IPS-NIHi7 (cell line): ENCODE data around the gene RNF145.

ENCODE experiments used
- DNase-seq: peaks from one replicate; pipeline ENCODE4 v3.0.0; 2012; ENCODE audit warnings: mixed read lengths; ENCODE audit errors: extremely low spot score

RNF145 gene

GRCh38 chr5:159217236-159217635 is 7.9 kb upstream of the RNF145 start:
- DNase-seq, result no peak

DNA sequence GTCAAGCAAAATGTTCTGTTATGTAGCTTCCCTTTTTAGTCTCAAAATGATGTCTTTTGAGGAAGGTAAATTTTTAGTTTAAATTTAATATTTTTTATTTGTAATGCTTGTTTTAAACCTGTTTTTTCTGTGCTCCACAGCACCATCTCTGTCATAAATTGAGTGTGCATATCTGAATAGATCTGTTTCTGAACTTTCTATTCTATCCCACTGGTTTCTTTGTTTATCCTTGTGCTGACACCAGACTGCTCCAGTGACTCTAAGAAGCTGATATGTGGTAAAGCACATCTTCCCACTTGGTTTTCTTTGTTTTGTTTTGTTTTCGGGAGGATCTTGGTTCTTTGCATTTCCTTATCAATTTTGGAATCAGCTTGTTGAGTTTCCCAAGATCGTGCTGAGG is 7.1 kb upstream of the RNF145 start:
- no peak for DNase-seq

GRCh38 chr5:159215886-159216285 is 6.5 kb upstream of the RNF145 start:
- DNase-seq, result no peak

GRCh38 chr5:159214486-159215271 is 5.3 kb upstream of the RNF145 start:
- DNase-seq, result no peak

DNA sequence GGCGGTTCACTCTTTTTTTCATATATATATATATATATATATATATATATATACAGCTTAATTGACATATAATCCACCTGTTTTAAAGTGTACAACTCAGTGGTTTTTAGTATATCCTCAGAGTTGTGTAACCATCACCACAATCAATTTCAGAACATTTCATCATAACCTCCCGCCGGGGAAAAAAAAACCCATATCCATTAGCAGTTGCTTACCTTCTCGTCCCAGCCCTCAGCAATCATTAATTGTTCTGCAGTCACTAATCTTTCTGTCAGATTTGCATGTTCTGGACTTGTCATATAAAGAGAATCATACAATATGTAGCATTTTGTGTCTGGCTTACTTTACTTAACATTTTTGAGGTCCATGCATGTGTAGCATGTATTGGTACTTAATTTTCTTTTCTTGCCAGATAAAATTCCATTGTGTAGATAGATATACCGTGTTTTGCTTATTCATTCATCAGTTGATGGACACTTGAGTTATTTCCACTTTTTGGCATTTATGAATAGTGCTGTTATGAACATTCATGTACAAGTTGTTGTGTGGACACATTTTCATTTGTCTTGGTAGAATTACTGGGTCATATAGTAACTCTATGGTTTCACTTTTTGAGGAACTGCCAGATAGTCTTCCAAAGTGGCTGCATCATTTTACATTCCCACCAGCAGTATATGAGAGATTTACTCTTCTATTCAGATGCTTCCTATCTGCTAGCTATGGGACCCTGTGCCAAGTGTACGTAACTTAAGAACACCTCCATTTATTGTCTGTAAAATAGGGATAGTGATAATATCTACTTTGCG is 3.5 kb upstream of the RNF145 start:
- DNase-seq, result no peak

GRCh38 chr5:159211729-159212174 is 2.4 kb upstream of the RNF145 start:
- DNase-seq, result no peak

DNA sequence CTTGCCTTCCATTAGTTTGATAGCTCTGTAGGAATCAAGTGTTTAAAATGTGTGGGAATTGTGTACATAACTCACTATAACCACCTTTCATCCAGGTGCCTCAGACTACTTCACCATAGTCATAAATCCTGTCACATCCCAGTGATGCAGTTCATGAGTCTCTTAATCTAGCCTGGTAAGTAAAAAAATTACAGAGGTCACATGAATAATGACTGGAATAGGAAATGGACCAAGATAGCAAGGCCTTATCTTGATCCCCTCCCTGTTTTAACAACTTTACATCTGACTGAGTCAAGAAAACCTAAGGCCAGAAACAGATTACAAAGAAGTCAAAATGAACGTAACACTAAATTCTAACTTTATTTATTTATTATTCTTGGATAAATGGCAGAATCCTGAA is 1.5 kb upstream of the RNF145 start:
- DNase-seq, result no peak

DNA sequence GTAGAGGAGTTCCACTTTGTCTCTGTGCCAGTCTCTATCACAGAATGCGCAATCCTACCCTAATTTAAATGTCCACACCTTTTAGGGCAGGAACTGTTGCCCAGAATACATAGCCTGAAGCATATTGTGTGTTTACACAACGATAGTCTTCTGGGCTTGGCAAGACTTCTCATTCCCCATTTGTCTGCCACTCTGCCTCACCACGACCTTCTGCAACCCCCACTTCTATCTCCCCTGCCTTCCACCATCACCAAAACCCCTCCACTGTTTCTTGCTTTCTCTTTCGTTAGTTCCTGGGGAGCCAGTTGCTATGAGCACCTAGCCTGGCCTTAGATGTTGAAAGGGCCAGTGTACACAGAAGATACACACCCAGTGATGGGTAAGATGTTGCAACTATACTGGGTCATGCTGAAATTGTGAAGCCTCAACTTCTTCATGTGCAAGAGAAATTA is 883 bp upstream of the RNF145 start:
- DNase-seq, result no peak

- DNase-seq, result peak; percentile 68
Measured at GRCh38 chr5:159208514-159209437, 577 bp downstream of the RNF145 start.

DNA sequence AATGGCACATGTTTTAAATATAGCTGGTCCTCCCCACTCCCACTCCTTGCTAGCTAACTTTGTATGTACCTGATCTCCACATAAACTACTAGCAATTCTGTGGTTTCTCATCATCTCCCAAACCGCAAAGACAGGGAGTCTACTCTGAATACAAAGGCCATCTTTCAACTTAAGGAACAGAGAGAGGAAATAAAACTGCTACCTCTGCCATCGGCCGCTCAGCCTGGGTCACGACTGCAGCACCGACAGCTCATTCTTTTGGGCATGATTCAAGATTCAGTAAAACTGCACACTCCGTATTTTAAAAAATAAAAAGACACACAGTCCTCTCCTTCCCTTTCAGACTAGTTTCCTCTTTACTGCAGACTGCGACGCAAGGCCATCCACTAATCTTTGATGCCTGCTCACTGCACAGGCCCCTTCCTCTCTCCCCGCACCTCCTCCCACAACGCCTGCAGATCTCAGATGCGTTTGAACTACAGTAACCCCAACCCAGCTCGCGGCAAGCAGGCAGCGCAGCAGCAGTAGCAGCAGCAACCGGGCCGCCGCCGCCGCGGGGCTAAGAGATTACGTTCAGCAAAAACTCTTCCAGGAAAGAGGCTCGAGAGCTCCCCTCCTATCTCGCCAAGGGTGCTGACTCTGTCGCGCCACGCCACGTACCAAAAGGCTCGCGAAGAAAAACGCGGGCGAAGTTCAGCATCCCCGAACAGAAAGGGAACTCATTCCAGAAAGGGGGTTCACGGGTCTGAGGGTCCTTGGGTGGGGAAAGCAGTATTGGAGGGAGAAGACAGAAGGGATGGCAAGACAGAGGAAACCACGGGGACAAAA is 1.5 kb downstream of the RNF145 start:
- DNase-seq, result peak; percentile 77

DNA sequence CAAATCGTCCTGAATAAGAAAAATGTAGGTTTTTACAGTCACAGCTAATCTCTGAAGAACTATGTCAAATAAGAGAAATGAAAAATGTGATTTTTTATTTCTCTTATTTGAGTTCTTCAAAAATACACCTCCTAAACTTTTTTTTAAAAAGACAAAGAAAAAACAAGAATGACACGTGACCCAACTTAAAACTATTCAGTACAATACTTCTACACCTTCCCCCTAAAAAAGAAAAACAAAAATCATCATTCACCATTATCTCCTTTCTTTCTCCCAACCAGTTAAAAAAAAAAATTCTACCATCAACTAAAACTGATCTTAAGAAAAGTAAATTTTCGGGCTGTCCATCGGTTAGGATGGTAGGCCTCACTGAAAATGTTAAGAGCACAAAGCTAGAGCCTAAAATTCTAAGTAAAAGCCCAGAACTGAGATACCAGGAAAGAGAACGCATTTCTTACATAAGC is 2.1 kb downstream of the RNF145 start:
- no peak for DNase-seq

GRCh38 chr5:159206818-159207217 is 2.5 kb downstream of the RNF145 start:
- no peak for DNase-seq

DNA sequence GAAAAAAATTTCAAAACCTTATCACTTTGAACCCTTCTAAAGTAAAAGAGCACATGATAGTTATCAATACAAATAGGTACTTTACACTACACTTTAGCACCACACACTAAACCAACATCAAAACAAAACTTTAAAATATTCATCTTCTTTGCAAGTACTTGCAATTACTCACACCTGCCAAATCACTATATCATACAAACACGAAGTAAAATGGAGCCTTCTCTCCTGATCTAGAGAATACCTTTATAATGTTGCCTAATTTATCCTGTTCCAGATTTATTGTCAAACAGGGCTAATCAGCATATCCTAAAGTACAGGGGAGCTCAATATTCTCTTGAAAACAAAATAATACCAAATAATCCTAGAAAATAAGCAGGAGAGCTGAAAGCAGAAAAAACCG is 3.0 kb downstream of the RNF145 start:
- no peak for DNase-seq

DNA sequence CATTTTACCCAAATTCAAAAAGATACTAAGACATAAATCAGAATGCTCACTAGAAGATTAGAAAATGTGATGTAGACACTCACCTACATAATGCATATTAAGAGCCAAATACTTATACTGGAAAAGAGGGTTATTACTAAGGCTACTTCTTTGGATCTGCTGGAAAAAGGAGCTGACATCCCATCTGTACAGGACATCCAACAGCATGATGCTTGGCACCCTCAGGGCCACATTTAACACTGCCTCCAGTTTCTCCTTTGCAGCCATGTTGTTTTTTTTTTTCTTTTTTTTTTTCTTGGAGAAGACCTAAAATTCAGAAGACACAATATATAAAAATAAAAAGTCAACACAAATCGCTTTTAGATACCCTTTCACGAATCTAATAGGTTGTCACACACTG is 6.0 kb downstream of the RNF145 start:
- DNase-seq, result no peak

DNA sequence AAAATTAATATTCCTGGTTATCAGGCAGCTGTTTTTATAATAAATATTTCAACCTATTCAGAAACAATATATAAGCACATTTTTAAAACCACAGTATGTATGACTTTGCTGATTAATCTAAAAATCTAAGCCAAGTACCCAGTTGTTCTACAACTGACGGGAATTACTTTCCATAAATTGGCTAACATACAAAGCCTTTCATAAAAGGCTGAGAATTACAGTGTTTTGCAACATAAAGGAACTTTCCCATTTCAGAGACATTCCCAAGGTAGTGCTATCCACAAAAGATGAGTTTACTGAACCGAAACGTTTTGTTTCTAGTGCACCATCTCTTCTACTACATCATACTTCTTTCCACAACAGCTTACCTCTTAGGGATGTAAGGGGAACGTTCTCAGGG is 7.2 kb downstream of the RNF145 start:
- no peak for DNase-seq

DNA sequence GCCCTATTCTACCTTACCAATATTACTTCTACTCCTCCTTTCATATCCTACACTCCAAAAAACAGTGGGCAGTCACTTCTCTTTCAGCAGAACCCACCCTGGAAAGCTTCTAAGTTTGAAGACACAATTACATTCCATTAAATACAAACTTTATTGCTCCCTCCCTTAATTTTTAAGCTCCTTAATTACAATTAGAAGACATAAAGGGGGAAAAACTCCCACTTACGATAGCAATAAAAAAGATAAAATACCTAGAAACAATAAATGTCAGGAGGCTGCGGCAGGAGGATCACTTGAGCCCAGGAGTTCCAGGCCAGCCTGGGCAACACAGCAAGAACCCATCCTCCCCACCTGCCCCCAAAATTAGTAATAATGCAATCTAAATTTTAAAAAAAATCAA is 9.6 kb downstream of the RNF145 start:
- DNase-seq, result no peak

DNA sequence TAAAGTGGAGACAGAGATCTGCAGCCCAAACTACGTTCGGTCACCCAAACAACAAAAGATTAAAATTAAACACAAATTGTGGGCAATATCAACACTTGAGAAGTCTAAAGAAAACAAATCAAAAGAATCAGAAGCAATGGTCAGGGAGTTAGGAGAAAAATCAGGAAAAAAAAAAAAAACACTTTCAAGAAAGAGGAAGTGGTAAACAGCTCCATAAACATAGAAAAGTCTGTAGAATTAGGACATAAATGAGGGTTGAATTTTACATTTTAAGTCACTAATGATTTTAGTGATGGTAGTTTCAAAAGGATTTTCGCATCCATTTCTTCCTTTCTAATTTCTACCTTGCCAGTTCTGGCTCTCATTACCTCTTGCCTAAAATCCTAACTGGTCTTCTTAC is 10.1 kb downstream of the RNF145 start:
- no peak for DNase-seq

DNA sequence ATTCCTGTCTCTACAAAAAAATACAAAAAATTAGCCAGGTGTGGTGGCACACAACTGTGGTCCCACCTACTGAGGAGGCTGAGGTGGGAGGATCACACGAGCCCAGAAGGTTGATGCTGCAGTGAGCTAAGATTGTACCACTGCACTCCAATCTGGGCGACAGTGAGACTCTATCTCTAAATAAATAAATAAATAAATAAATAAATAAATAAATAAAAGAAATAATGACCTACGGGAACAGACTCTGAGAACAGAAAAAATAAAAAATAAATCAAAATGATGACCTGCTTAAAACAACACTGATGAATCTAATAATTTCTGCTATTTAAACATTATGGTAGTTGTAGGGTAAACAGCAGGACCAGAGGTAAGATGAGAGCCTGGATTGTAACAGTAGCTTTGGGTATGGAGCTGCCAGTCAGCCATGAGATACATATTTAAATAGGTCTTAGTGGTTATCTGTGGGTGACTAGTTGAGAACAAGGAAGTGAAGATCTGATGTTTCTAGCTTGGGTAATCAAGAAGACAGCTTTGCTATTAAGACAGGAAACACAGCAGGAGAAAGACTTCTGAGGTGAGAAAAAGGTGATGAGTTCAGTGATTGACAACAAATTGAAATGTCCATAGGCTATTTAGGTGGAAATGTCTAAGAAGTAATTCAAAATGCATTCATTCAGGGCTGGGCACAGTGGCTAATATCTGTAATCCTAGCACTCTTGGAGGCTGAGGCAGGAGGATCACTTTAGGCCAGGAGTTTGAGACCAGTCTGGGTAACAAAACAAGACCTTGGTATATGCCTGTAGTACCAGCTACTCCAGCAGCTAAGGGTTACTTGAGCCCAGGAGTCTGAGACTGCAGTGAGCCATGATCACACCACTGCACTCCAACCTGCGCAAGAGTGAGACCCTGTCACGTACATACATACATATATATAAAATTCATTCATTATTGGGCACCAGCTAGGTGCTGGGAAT is 11.0 kb downstream of the RNF145 start:
- no peak for DNase-seq

DNA sequence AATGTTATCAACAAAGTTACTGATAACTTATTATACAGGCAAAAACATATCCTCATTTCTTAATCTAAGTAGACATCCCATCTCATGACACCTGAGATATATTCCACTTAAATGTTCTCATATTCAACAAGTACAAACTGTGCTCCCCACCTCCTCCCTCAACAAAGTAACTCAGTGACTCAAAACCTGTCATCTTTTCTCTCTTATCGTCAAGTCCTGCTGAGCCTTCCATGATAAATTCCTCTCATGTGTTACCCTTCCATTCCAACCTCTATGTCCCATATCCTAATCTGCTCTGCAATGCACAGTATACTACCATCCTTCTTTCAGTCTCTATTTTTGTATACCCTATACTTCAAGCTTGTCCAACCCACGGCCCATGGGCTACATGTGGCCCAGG is 13.6 kb downstream of the RNF145 start:
- DNase-seq, result no peak

DNA sequence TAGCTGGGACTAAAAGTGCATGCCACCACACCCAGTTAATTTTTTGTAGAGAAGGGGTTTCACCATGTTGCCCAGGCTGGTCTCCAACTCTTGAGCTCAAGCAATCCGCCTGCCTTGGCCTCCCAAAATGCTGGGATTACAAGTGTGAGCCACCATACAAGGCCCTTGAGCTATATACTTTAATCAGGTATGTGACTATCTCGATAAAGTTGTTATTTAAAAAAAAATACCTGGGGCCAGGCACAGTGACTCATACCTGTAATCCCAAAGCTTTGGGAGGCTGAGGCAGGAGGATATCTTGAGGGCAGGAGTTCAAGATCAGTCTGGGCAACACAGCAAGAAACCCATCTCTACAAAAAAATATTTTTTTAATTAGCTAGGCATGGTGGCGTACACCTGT is 19.2 kb downstream of the RNF145 start:
- DNase-seq, result no peak
